Measurements from ENCODE around the gene BMPR1A.

The BMPR1A gene

GRCh38 chr10:86958116-86958900 lies 201.9 kb downstream of the BMPR1A start, which contains the start of gene SNCG:
SNCG (plus strand) TSS chr10:86958599; CDS start chr10:86958698, 99 bp downstream.
- no peak for ATAC-seq

GRCh38 chr10:86958901-86959736 lies 202.7 kb downstream of the BMPR1A start:
- peak; percentile 70 for ATAC-seq
- TF ChIP-seq OSR1 (CRISPR knock-in tag; IDR thresholded peaks at IDR 0.05), result no peak
- TF ChIP-seq CSRNP3 (CRISPR knock-in tag; IDR thresholded peaks at IDR 0.05), result no peak
- no peak for TF ChIP-seq ZNF565 (CRISPR knock-in tag; conservative IDR thresholded peaks at IDR 0.05; ENCODE audit: low read depth)
- TF ChIP-seq ARNTL (CRISPR knock-in tag; IDR thresholded peaks at IDR 0.05; ENCODE audit: borderline replicate concordance, low read depth), result no peak
- TF ChIP-seq CSDC2 (CRISPR knock-in tag; IDR thresholded peaks at IDR 0.05), result no peak
- no peak for TF ChIP-seq TCF4 (CRISPR knock-in tag; IDR thresholded peaks at IDR 0.05; ENCODE audit: borderline replicate concordance)
- TF ChIP-seq GLIS3 (CRISPR knock-in tag; IDR thresholded peaks at IDR 0.05), result no peak
- TF ChIP-seq POU6F1 (CRISPR knock-in tag; IDR thresholded peaks at IDR 0.05; ENCODE audit: borderline replicate concordance, low read depth), result no peak
- TF ChIP-seq CREB5 (CRISPR knock-in tag; IDR thresholded peaks at IDR 0.05; ENCODE audit: low read depth), result no peak
- no peak for TF ChIP-seq ZC3H10 (CRISPR knock-in tag; IDR thresholded peaks at IDR 0.05)
- no peak for TF ChIP-seq BACH2 (CRISPR knock-in tag; IDR thresholded peaks at IDR 0.05; ENCODE audit: borderline replicate concordance)
- TF ChIP-seq PPARA (CRISPR knock-in tag; IDR thresholded peaks at IDR 0.05; ENCODE audit: borderline replicate concordance), result no peak
- no peak for TF ChIP-seq ISL1 (CRISPR knock-in tag; IDR thresholded peaks at IDR 0.05)
- TF ChIP-seq TSHZ2 (CRISPR knock-in tag; IDR thresholded peaks at IDR 0.05), result no peak

More at GRCh38 chr10:86958116-86958900, 201.9 kb downstream of the BMPR1A start, which contains the start of gene SNCG:
- TF ChIP-seq ZC3H10 (CRISPR knock-in tag; IDR thresholded peaks at IDR 0.05), result no peak
- no peak for TF ChIP-seq OSR1 (CRISPR knock-in tag; IDR thresholded peaks at IDR 0.05)
- TF ChIP-seq GLIS3 (CRISPR knock-in tag; IDR thresholded peaks at IDR 0.05), result no peak
- no peak for TF ChIP-seq ZNF8 (CRISPR knock-in tag; IDR thresholded peaks at IDR 0.05)
- no peak for TF ChIP-seq CREB5 (CRISPR knock-in tag; IDR thresholded peaks at IDR 0.05; ENCODE audit: low read depth)
- TF ChIP-seq ZNF565 (CRISPR knock-in tag; conservative IDR thresholded peaks at IDR 0.05; ENCODE audit: low read depth), result no peak
- no peak for TF ChIP-seq ESRRG (CRISPR knock-in tag; IDR thresholded peaks at IDR 0.05)
- TF ChIP-seq BACH2 (CRISPR knock-in tag; IDR thresholded peaks at IDR 0.05; ENCODE audit: borderline replicate concordance), result no peak

- no peak for ATAC-seq
- TF ChIP-seq SNAI2 (CRISPR knock-in tag; IDR thresholded peaks at IDR 0.05) (no peak), CSDC2 (CRISPR knock-in tag; IDR thresholded peaks at IDR 0.05) (no peak), TCF4 (CRISPR knock-in tag; IDR thresholded peaks at IDR 0.05; ENCODE audit: borderline replicate concordance) (no peak), ZC3H10 (CRISPR knock-in tag; IDR thresholded peaks at IDR 0.05) (no peak), BACH2 (CRISPR knock-in tag; IDR thresholded peaks at IDR 0.05; ENCODE audit: borderline replicate concordance) (no peak), ZNF8 (CRISPR knock-in tag; IDR thresholded peaks at IDR 0.05) (no peak), ISL1 (CRISPR knock-in tag; IDR thresholded peaks at IDR 0.05) (no peak), TOX (CRISPR knock-in tag; IDR thresholded peaks at IDR 0.05; ENCODE audit: borderline replicate concordance) (no peak), OSR1 (CRISPR knock-in tag; IDR thresholded peaks at IDR 0.05) (no peak), POU6F1 (CRISPR knock-in tag; IDR thresholded peaks at IDR 0.05; ENCODE audit: borderline replicate concordance, low read depth) (no peak), GLIS3 (CRISPR knock-in tag; IDR thresholded peaks at IDR 0.05) (no peak), PPARA (CRISPR knock-in tag; IDR thresholded peaks at IDR 0.05; ENCODE audit: borderline replicate concordance) (no peak), CREB5 (CRISPR knock-in tag; IDR thresholded peaks at IDR 0.05; ENCODE audit: low read depth) (no peak), PATZ1 (CRISPR knock-in tag; IDR thresholded peaks at IDR 0.05; ENCODE audit: borderline replicate concordance) (no peak)
Measured at GRCh38 chr10:86959737-86960002, 203.3 kb downstream of the BMPR1A start.

Data from SK-N-SH treated with all-trans-retinoic acid at 6 μM for 48 hours (cell line).